AML-193 (cell line): ENCODE data around the gene CCL5.
A peak's percentile ranks its signal among the peaks of the same experiment; 100 is the strongest.

Experiments
- DNase-seq, 2 experiments: peaks; one replicate each; lab custom pipeline; 2025; lab: John Stamatoyannopoulos, UW

The CCL5 gene

DNA sequence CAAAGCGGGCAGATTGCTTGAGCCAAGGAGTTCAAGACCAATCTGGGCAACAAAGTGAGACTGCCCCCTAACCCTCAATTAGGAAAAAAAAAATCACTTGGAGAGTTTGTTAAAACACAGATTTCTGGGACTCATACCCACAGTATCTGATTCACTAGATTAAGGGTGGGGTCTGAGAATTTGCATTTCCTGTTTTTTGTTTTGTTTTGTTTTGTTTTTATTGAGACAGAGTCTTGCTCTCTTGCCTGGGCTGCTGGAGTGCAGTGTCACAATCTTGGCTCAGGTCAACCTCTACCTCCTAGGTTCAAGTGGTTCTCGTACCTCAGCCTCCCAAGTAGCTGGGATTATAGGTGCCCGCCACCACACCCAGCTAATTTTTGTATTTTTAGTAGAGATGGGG, 12.6 kb downstream of the CCL5 start:
- DNase-seq: no peak

DNA sequence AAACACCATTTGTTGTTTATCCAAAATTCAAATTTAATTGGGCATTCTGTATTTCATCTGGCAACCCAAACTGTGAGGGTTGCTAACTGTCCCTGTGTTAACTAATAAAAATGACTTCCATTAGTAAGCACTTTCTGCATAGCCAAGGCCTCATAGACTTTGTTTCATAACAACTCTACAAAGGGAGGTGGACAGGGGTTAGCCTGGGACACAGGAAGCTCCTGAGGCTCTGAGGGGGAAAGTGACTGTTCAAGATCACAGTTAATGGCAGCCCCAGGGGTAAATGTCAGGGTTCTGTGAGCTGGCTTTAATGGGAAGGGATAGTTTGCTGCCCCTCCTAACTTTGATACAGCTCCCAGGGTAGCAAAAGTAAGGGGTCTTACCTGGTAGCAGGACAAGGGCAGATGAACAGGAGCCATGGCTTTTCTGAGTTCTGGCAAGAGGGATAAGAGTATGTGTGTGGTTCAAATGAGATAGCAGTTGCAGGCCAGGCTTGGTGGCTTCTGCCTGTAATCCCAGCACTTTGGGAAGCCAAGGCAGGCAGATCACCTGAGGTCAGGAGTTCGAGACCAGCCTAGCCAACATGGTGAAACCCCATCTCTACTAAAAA, 13.7 kb downstream of the CCL5 start:
- DNase-seq: peak; percentile 73 to 84

DNA sequence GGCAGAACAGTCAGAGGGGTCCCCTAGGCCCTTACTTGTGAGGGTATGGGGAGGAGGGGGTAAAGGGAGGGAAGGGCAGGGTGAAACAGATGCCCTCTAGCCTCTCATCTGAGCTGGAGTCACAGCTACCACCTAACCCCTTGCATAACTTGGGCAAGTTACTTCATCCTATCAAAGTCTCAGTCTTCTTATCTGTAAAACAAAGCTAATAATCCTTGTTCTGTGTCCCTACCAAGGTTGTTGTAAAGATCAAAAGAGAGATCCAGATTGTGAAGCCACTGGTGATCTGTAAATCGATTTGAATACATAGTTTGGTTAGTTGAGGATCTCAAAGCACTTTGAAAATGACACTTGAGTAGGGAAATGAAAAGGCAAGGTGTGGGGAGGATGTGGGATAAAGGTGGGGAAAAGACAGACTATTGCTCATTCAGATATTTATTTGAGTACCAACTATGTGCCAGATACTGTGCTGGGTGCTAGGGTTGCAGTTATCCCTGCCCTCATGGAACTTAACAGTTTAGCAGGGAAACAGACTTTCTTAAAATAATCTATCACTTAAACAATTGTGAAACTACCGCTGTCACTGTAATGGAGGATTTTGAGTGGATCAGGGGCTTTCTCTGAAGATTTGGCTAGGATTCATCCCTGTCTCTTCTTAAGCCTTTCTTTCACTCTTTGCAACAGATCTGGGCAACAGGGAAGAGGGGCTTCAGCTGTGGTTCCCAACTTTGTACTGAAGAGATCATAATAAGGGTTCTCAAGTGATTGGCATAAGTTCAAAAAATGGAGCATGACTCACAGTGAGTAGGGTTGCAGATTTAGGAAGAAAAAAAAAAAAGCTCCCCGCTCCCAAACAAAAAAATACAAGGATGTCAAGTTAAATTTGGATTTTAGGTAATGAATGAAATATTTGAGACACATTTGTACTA, 14.5 kb downstream of the CCL5 start:
- no peak for DNase-seq

DNA sequence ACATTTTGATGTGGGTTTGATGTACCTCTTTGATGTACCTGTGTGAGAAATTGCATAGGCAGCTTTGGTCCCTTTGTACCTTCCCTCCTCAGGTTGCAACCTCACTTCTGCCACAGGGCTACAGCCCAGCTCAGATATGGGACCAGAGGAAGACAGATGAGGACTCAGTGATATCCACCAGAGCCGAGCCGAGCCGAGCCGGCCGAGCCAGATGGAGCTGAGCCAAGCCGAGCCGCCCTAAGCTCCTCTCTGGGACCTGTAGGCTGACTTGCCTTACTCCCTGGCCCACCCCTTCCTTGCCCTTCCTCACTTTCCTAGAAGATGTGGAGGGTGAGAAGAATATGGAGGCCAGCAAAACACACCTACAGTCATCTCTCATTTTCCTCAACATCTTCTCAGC, 15.3 kb downstream of the CCL5 start:
- no peak for DNase-seq

DNA sequence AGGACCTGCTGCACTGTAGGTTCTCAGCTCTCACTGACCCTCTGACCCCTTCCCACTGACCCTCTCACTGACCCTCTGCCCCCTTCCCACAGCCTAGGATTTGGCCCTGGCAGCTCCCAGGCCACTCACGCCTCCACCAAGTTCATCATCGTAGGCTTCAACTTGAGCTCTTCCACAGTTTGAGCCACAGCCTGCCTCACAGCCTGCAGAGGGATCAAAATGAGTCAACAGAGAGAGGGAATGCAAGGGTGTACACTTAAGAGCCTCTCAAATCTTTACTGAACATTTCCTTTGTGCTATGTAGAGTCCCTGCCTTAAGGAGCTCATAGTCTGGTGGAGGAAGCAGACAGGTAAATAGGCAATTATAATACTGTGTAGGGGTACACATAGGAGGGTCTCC, 23.6 kb downstream of the CCL5 start:
- no peak for DNase-seq

DNA sequence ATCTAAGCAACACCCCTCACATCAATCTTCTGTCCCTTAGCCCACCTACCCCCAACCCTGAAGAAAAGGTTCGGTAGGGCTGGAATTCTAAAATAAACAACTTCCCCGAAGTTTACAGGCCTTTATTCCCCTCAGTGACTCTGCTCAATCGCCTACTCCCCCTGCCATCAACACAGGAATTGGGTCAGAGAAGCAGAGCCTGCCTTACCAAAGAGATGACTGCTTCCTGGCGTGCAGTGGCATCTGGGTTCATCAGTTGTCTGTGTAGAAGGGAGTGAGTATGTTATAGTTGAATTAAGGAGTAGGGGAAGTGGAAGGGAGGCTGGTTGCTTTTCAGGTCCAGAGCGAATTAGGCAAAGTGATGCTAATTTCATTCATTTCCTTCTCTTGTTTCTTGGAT, 24.2 kb downstream of the CCL5 start:
- no peak for DNase-seq

DNA sequence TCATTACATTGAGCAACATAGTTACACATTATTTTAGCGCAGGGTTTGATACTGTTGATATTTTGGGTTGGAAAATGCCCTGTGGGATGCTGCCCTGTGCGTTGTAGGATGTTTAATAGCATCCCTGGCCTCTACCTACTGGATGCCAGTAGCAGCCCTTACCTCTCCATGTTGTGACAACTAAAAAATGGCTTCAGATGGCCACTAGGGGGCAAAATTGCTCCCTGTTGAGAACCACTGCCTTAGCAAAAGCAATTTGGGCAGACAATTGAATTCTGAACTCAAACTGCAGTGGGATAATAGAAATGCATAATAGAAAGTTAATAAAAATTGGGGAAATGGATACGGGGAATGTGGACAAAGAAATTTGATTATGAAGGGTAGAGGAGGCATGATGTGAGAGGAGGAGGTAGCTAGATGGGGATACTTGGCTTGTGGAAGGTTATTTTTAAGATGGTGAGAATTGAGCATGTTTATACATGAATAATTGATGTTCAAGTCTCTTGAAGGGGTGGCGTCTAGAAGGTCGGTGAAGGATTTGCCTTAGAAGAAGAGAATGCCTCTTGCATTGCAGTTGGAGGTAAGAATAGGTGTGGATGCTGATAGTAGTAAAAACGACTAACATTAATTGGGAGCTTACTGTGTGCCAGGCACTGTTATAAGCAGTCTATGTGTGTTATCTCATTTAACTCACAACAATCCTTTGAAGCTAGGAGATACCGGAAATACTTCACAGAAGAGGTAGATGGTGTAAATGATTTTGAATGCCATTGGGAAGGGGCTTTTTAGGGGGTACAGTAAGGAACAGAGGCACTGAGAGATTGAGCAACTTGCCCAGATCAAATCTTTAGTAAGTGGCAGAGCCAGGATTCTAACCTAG, 30.5 kb downstream of the CCL5 start:
- peak; percentile 79 to 86 for DNase-seq

- DNase-seq: no peak
Observed at GRCh38 chr17:35847633-35848373, 32.4 kb downstream of the CCL5 start.

GRCh38 chr17:35847006-35847405, 33.2 kb downstream of the CCL5 start:
- DNase-seq: no peak

- DNase-seq: no peak
Observed at GRCh38 chr17:35846055-35846809, 33.9 kb downstream of the CCL5 start.

DNA sequence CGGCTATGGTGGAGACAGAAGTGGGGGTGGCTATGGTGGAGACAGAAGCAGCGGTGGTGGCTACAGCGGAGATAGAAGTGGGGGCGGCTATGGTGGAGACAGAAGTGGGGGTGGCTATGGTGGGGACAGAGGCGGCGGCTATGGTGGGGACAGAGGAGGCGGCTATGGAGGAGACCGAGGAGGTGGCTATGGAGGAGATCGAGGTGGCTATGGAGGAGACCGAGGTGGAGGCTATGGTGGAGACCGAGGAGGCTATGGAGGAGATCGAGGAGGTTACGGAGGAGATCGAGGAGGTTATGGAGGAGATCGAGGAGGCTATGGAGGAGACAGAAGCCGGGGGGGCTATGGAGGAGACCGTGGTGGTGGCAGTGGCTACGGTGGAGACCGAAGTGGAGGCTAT, 35.6 kb downstream of the CCL5 start:
- no peak for DNase-seq

- no peak for DNase-seq
Observed at GRCh38 chr17:35843698-35844097, 36.5 kb downstream of the CCL5 start.

DNA sequence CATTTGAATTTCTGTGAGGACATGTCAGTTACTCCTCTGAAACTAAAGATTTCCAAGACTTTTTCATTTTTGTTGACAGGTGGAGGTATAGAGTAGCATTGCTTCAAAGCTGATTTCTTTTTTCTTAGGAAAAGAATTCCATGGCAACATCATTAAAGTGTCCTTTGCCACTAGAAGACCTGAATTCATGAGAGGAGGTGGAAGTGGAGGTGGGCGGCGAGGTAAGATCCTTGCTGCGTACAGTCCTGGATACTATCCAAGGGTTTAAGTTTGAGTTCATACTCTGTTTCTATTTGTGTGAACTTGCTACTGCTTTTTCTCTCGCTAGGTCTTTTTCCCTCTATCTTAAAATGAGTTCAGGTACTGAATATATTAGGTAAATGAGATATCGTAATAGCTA, 37.9 kb downstream of the CCL5 start:
- DNase-seq: no peak

- no peak for DNase-seq
Observed at GRCh38 chr17:35841505-35841904, 38.7 kb downstream of the CCL5 start.

GRCh38 chr17:35841101-35841500, 39.1 kb downstream of the CCL5 start:
- no peak for DNase-seq

GRCh38 chr17:35825206-35825605, 55.0 kb downstream of the CCL5 start:
- DNase-seq: no peak
